GM10248 (cell line): Measurements from ENCODE around the gene PM20D1.

Experiments
- CTCF ChIA-PET: fragments of 300-600 bp; sonication (Branson Sonifier 250); formaldehyde crosslinking; extraction: SDS; loops from one replicate; lab custom pipeline; 2021; ENCODE audit warnings: antibody characterized with exemption; lab: Yijun Ruan, JAX
- POLR2A ChIA-PET: fragments of 350-650 bp; sonication (Branson Sonifier 250); formaldehyde crosslinking; extraction: SDS; loops from one replicate; lab custom pipeline; 2020; ENCODE audit warnings: antibody characterized with exemption; lab: Yijun Ruan, JAX
- DNase-seq: peaks from one replicate; pipeline ENCODE4 v3.0.0; 2012; ENCODE audit errors: extremely low spot score
- CTCF ChIP-seq: IDR thresholded peaks from 2 replicates; pipeline ENCODE4 v1.5.1; 2012; ENCODE audit warnings: mild to moderate bottlenecking, low read depth; ENCODE audit errors: extremely low read depth, missing control alignments, control extremely low read depth

PM20D1 gene

GRCh38 chr1:205786601-205787000 is 63.3 kb downstream of the PM20D1 start:
- ChIA-PET CTCF (interaction anchor here (2.4 to 3.2 kb wide), 2 partner anchors 128 to 191 kb away, joined by 6 to 10 read pairs; no protein-coding TSS in a partner anchor), POLR2A (no interaction called here)
- TF ChIP-seq CTCF, result no peak
- no peak for DNase-seq

DNA sequence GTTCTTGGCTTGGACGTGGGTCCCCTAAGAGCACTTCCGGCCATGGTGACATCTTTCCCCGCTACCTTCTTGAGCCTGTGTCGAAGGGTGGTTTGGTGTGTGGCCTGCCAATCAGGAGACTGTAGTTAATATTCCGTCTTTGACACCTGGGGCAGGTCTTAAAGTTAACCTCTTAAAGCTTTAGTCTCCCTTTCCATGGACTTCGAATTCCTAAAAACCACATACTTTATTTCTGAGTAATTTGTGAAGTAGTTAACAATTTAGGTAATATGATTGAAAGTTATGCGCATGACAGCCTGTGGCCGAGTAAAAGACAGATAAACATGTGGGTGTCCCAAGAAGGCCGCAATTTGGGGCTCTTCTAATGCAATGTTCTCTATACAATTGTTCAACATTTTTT is 64.5 kb downstream of the PM20D1 start:
- POLR2A ChIA-PET, result no interaction called here

GRCh38 chr1:205783904-205784303 is 66.0 kb downstream of the PM20D1 start:
- no peak for DNase-seq
- POLR2A ChIA-PET, result interaction anchor here (0.7 kb wide), 1 partner anchor 676 kb away, joined by 10 read pairs; no protein-coding TSS in a partner anchor
- no peak for TF ChIP-seq CTCF
- CTCF ChIA-PET, result interaction anchor here (1.2 to 3.2 kb wide), 2 partner anchors 20 to 193 kb away, joined by 3 to 10 read pairs; no protein-coding TSS in a partner anchor

More for the DNA sequence above, 64.5 kb downstream of the PM20D1 start:
- CTCF ChIA-PET, result interaction anchor here (1.2 to 3.2 kb wide), 2 partner anchors 19 to 192 kb away, joined by 3 to 10 read pairs; no protein-coding TSS in a partner anchor
- no peak for TF ChIP-seq CTCF
- DNase-seq, result no peak

- ChIA-PET POLR2A (no interaction called here), CTCF (interaction anchor here (2.0 kb wide), 1 partner anchor 9 kb away, joined by 17 read pairs; no protein-coding TSS in a partner anchor)
Observed at GRCh38 chr1:205783433-205783795, 66.5 kb downstream of the PM20D1 start.

DNA sequence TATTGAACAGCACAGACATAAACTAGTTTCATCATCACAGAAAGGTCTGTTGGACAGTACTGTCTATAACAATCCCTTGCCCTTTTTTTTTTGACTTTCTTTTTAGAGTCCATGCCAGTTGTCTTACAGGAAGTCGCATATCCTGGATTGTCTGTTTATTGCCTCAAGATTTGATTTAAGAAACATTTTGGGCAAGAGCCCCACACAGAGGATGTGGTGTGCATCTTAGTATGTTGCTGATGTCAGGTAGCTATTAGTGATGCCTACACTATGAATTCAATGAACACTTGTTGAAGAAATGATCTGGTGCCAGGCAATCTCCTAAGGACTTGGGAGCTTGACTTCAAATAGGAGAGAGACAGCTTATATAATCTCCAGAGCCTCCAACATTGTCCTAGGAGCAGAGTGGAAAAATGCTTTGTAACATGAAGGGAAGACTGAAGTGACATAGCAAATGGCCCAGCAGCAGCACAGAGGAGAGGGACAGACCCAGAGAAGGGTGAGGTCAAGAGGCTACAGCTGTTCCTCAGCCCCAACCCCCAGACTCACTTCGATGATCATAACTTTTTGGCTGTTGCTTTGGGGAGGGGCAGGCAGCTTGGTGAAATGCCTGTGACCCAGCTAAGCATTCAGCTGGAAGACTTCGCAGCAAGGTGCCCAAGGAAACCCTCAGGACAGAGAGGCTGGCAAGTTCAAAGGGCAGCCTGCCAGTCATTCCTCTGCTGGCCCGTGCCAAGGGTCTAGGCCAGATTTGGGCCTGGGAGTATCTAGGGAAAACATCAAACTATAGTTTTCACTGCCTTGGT is 67.1 kb downstream of the PM20D1 start:
- ChIA-PET CTCF (interaction anchor here (1.0 to 2.8 kb wide), 4 partner anchors 9 to 195 kb away, joined by 3 to 17 read pairs (median 7); no protein-coding TSS in a partner anchor), POLR2A (no interaction called here)
- no peak for DNase-seq
- TF ChIP-seq CTCF, result no peak

More at GRCh38 chr1:205783433-205783795, 66.5 kb downstream of the PM20D1 start:
- no peak for TF ChIP-seq CTCF
- DNase-seq, result no peak

GRCh38 chr1:205780335-205780734 is 69.6 kb downstream of the PM20D1 start:
- CTCF ChIA-PET, result interaction anchor here (1.0 to 2.8 kb wide), 3 partner anchors 12 to 197 kb away, joined by 3 to 9 read pairs (median 4); no protein-coding TSS in a partner anchor

More at GRCh38 chr1:205780335-205780734, 69.6 kb downstream of the PM20D1 start:
- no peak for TF ChIP-seq CTCF
- POLR2A ChIA-PET, result interaction anchor here (0.6 kb wide), 1 partner anchor 118 kb away, joined by 4 read pairs; no protein-coding TSS in a partner anchor
- DNase-seq, result no peak
